Measurements from ENCODE around the gene LRRC7. TPM values are rescaled to one million over a fixed set of nuclear protein-coding genes. Genes with fewer than 3 reads are reported as not detected.

The LRRC7 gene
- total and polyA plus RNA-seq, 2 of the 8 experiments (the other 6 are each of a cell fraction or from before 2014, with no cell fraction given): 0.03 to 0.17 TPM

DNA sequence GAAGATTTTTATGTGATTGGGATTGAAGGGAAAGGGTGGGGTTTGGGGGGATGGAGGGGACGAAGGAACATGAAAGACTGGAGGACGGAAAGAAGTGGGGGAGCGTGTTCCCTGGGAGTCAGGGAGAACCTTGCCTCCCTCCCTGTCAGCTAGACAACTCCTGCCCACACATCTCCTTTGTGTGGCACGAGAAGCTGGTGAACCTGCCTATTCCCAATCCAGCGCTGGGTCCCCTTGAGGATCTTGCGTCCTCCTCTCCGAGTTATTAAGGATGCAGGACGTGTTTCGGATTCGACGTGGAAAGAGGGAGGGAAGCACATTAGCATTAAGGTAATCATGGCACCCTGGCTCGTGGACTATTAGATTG, 1.4 kb downstream of the LRRC7 start:
- no peak overlapping the region for H3K4ac ChIP-seq (replicated peaks; ENCODE audit: insufficient read length, low read depth, low read length)
- peak overlapping the region; percentile 95 to 100 for H3K4me2 ChIP-seq (ENCODE audit: insufficient read depth in 1 of 2, low read depth in 2 of 2, low read length in 2 of 2)
- H3K9me3 ChIP-seq (ENCODE audit: insufficient read depth in 2 of 2, low read depth in 1 of 2, low read length in 1 of 2): no peaks in the 10 kb centered on the region
- no peak overlapping the region for H3K9ac ChIP-seq (replicated peaks in 1 of 4; ENCODE audit: extremely low read depth in 1 of 4, low read depth in 3 of 4, low read length in 3 of 4)
- no peak overlapping the region for H2BK120ac ChIP-seq (replicated peaks; ENCODE audit: low read depth, low read length)
- peak in 1 of 2 experiments; percentile 48 for DNase-seq (ENCODE audit: low read depth in 1 of 2, low spot score in 2 of 2)
- TF ChIP-seq EZH2 (IDR thresholded peaks at IDR 0.05; ENCODE audit: low read depth, low read length, severe bottlenecking) (peak; percentile 8), RNF2 (IDR thresholded peaks at IDR 0.05; ENCODE audit: borderline replicate concordance, low read depth, low read length, missing control alignments, poor library complexity, severe bottlenecking) (peak; percentile 32), SUZ12 (IDR thresholded peaks at IDR 0.05; ENCODE audit: low read length) (peak; percentile 19; the same call in 1 of the 2 replicates), CBX5 (IDR thresholded peaks at IDR 0.05; ENCODE audit: low read depth, low read length) (no peak)
- POLR2A ChIA-PET (ENCODE audit: partially characterized antibody): interaction anchor here (0.8 to 1.1 kb wide), 2 partner anchors 13 to 62 kb away, joined by 3 read pairs; no protein-coding TSS in a partner anchor
- H3K4me3 ChIP-seq (ENCODE audit: extremely low read depth in 1 of 4, insufficient read depth in 2 of 4, low read depth in 3 of 4, low read length in 4 of 4): peak overlapping the region; percentile 35 to 89 (median 71); a peak in 7 of 8 replicates
- H3K27me3 ChIP-seq (replicated peaks in 1 of 4; ENCODE audit: control insufficient read depth in 3 of 4, extremely low read depth in 1 of 4, insufficient read depth in 3 of 4, low read length in 3 of 4): peaks cover 20 to 54% (median 45%) of the 10 kb centered on the region in 4 experiments
- H2BK20ac ChIP-seq (ENCODE audit: low read length): no peak overlapping the region
- H2BK5ac ChIP-seq (ENCODE audit: low read depth, low read length): no peak overlapping the region
- WGBS, 2 experiments (ENCODE audit: extremely low coverage in 1 of 2, insufficient coverage in 1 of 2, insufficient read length in 1 of 2, insufficient replicate concordance in 2 of 2, low coverage in 1 of 2, low lambda C conversion rate in 2 of 2, missing lambda C conversion rate in 1 of 2): 2 to 100% methylated on average over 1 to 12 of the region's 12 CpGs
- H4K8ac ChIP-seq (ENCODE audit: extremely low read depth, insufficient read depth, low read length): peak overlapping the region; percentile 76; the same call in 1 of the 2 replicates
- no peaks in the 10 kb centered on the region for H3K36me3 ChIP-seq (ENCODE audit: control insufficient read depth in 2 of 4, insufficient read depth in 4 of 4, low read length in 3 of 4)
- no peak overlapping the region for H3K27ac ChIP-seq (ENCODE audit: low read depth, low read length)
- no peak overlapping the region for H3K56ac ChIP-seq (replicated peaks; ENCODE audit: insufficient read length, low read depth, low read length)
- no peak overlapping the region for H2AK5ac ChIP-seq (ENCODE audit: low read depth, low read length)
- no peak for FAIRE-seq
- H2AFZ ChIP-seq (ENCODE audit: low read length): no peak overlapping the region
- H2BK15ac ChIP-seq (ENCODE audit: low read length): no peak overlapping the region
- no peak overlapping the region for H3K14ac ChIP-seq (ENCODE audit: insufficient read length)
- H3K4me1 ChIP-seq (replicated peaks in 1 of 4; ENCODE audit: control insufficient read depth in 3 of 4, insufficient read depth in 4 of 4, low read length in 3 of 4): peaks cover 0 to 13% (median 3%) of the 10 kb centered on the region in 4 experiments; a peak in 3 of 7 replicates
- H3K23me2 ChIP-seq (ENCODE audit: low read depth, low read length): peaks cover 23% of the 10 kb centered on the region; the same call in 1 of the 2 replicates
- no peaks in the 10 kb centered on the region for H3K79me1 ChIP-seq (ENCODE audit: low read depth, low read length)
- H3K79me2 ChIP-seq (ENCODE audit: control insufficient read depth in 1 of 2, insufficient read depth in 2 of 2, low read length in 2 of 2): no peaks in the 10 kb centered on the region
- H3K18ac ChIP-seq (ENCODE audit: extremely low read depth, low read length): peak overlapping the region; percentile 16; the same call in 1 of the 2 replicates
- CTCF ChIA-PET (ENCODE audit: partially characterized antibody): interaction anchor here (0.7 to 1.6 kb wide), 3 partner anchors 11 to 294 kb away, joined by 3 to 4 read pairs (median 4); no protein-coding TSS in a partner anchor
- H4K5ac ChIP-seq (ENCODE audit: insufficient read length, low read depth, low read length): no peak overlapping the region
- no peak overlapping the region for H3K23ac ChIP-seq (ENCODE audit: insufficient read length)
- H4K20me1 ChIP-seq (replicated peaks in 1 of 2; ENCODE audit: control insufficient read depth in 1 of 2, insufficient read depth in 2 of 2, low read length in 2 of 2): no peaks in the 10 kb centered on the region
- no peak overlapping the region for H2BK12ac ChIP-seq (ENCODE audit: low read depth, low read length)
- no peak overlapping the region for H4K91ac ChIP-seq (replicated peaks; ENCODE audit: insufficient read length, low read length)
